HG03442 (cell line): Measurements from ENCODE around the gene KRT6C.
"Not testable (repeated sequence)": the region's sequence is repeated elsewhere in the genome, so short reads cannot be mapped to it uniquely, and the experiment has no call there.

Experiments used
- ATAC-seq: cut with Tn5 transposase; IDR thresholded peaks from one replicate; pipeline ENCODE4 v1.9.1; 2021; ENCODE audit warnings: mild to moderate bottlenecking, moderate library complexity; ENCODE audit not compliant: unreplicated experiment

The KRT6C gene

GRCh38 chr12:52500574-52500973 is 27.0 kb upstream of the KRT6C start:
- ATAC-seq, result not testable (repeated sequence)

GRCh38 chr12:52499806-52500560 is 26.4 kb upstream of the KRT6C start:
- ATAC-seq, result no peak

- no peak for ATAC-seq
These were observed 25.3 kb upstream of the KRT6C start for GRCh38 chr12:52498946-52499345.

- ATAC-seq, result no peak
These were observed 24.4 kb upstream of the KRT6C start for GRCh38 chr12:52497975-52498374.

GRCh38 chr12:52496590-52497071 is 23.0 kb upstream of the KRT6C start:
- no peak for ATAC-seq

GRCh38 chr12:52496054-52496453 is 22.4 kb upstream of the KRT6C start:
- ATAC-seq, result no peak

GRCh38 chr12:52495389-52495788 is 21.8 kb upstream of the KRT6C start:
- ATAC-seq, result no peak

GRCh38 chr12:52494518-52494917 is 20.9 kb upstream of the KRT6C start:
- no peak for ATAC-seq

GRCh38 chr12:52494100-52494499 is 20.5 kb upstream of the KRT6C start:
- ATAC-seq, result no peak

- ATAC-seq, result no peak
These were observed 19.6 kb upstream of the KRT6C start, which contains the start of gene KRT6A for GRCh38 chr12:52493172-52493571. Gene KRT6A, minus strand, starts transcription at chr12:52493257. Its CDS starts 69 bp downstream, at chr12:52493188.

GRCh38 chr12:52492405-52492804 is 18.8 kb upstream of the KRT6C start:
- ATAC-seq, result not testable (repeated sequence)

GRCh38 chr12:52491495-52491894 is 17.9 kb upstream of the KRT6C start:
- not testable (repeated sequence) for ATAC-seq

- no peak for ATAC-seq
These were observed 15.1 kb upstream of the KRT6C start for GRCh38 chr12:52488736-52489135.

- not testable (repeated sequence) for ATAC-seq
These were observed 14.3 kb upstream of the KRT6C start for GRCh38 chr12:52487744-52488443.

GRCh38 chr12:52487211-52487610 is 13.6 kb upstream of the KRT6C start:
- ATAC-seq, result no peak

GRCh38 chr12:52486166-52487105 is 12.8 kb upstream of the KRT6C start:
- ATAC-seq, result no peak

- no peak for ATAC-seq
These were observed 6.5 kb upstream of the KRT6C start for GRCh38 chr12:52480073-52480472.

GRCh38 chr12:52477651-52478050 is 4.0 kb upstream of the KRT6C start:
- ATAC-seq, result no peak

- no peak for ATAC-seq
These were observed 607 bp upstream of the KRT6C start for GRCh38 chr12:52474212-52474611.

- ATAC-seq, result no peak
These were observed 3.8 kb downstream of the KRT6C start for GRCh38 chr12:52469853-52470252.

GRCh38 chr12:52464897-52465296 is 8.7 kb downstream of the KRT6C start:
- ATAC-seq, result no peak
